WI38 (cell line): ENCODE data around the gene ATG7.

Experiments
- H3K4me3 ChIP-seq: 2 replicates; pipeline ENCODE4 v1.5.1; 2011; ENCODE audit warnings: low read depth, mild to moderate bottlenecking, control low read depth, low read length
- TF ChIP-seq, protein P1 (sequence below): IDR thresholded peaks from 2 replicates; pipeline ENCODE4 v1.5.1; 2012; ENCODE audit warnings: low read depth, mild to moderate bottlenecking, control low read depth, low read length

The ATG7 gene

DNA sequence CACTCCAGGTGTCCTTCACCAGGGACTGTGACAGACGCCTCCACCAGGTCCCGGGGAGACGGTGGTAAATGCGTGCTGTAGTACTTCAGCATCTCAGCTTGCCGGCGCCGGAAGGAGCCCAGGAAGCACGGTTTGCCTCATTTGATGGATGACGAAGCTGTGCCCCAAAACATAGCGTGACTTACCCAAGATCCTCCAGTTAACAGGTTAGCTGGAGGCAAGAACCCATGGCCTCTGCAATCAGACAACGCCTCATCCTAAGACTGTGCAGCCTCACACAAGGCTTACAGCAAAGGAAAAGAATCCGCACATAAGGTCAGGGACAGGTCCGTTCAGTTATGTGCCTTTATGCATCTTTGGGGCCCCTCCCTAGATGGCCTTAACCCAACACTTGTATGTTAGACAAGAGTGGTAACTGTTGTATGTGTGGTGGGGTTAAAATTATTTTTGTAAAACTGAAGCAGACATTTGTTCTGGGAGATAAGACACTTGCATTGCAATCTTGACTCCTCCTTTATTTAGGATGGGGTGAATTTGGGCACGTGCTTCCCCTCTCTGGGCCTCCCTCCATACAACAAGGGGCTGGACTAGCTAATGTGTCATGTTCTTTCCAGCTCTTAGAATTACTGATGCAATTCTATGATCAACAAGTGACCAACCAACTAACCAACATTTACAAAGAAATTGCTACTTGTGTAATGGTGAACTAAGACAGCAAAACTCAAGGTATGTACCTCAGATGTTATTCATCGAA, 332.1 kb downstream of the ATG7 start:
- no peak overlapping the region; the same call in 1 of the 2 replicates for H3K4me3 ChIP-seq
- TF ChIP-seq, protein P1, sequence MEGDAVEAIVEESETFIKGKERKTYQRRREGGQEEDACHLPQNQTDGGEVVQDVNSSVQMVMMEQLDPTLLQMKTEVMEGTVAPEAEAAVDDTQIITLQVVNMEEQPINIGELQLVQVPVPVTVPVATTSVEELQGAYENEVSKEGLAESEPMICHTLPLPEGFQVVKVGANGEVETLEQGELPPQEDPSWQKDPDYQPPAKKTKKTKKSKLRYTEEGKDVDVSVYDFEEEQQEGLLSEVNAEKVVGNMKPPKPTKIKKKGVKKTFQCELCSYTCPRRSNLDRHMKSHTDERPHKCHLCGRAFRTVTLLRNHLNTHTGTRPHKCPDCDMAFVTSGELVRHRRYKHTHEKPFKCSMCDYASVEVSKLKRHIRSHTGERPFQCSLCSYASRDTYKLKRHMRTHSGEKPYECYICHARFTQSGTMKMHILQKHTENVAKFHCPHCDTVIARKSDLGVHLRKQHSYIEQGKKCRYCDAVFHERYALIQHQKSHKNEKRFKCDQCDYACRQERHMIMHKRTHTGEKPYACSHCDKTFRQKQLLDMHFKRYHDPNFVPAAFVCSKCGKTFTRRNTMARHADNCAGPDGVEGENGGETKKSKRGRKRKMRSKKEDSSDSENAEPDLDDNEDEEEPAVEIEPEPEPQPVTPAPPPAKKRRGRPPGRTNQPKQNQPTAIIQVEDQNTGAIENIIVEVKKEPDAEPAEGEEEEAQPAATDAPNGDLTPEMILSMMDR = no peak

DNA sequence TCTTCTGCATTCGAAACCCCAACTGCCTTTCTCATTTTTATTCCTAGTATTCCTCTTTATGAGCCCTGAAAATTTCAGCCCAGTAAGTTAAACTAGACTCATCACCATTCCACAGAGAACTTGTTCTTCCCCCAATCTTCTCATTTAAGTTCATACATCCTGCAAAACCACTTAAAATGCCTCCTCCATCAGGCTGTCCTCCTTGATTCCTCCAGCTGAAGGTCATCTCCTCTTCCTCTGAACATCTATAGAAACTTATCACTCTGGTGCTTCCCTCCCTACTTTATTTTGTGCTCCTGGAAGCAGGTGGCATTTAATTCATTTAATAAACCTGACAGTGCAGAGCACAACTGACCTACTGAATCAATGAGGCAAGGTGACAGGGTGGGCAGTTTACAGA, 333.2 kb downstream of the ATG7 start:
- TF ChIP-seq, protein P1 = no peak
- H3K4me3 ChIP-seq = no peak overlapping the region

DNA sequence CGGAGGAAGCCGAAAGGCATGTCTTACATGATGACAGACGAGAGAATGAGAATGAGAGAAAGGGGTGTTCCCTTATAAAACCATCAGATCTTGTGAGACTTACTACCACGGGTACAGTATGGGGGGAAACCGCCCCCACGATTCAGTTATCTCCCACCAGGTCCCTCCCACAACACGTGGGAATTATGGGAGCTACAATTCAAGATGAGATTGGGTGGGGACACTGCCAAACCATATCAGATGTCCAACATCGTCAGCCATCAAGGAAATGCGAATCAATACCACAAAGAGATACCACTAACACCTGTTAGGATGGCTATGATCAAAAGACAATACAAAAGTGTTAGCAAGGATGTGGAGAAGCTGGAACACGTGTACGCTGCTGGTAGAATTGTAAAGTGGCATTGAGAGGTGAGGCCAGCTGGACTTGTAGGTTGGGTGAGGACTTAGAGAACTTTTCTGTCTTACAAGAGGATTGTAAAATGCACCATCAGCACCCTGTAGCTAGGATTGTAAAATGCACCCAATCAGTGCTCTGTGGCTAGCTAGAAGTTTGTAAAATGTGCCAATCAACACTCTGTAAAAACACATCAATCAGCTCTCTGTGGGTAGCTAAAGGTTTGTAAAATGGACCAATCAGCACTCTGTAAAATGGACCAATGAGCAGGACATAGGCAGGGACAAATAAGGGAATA, 334.0 kb downstream of the ATG7 start:
- TF ChIP-seq, protein P1 = no peak
- no peak overlapping the region for H3K4me3 ChIP-seq

DNA sequence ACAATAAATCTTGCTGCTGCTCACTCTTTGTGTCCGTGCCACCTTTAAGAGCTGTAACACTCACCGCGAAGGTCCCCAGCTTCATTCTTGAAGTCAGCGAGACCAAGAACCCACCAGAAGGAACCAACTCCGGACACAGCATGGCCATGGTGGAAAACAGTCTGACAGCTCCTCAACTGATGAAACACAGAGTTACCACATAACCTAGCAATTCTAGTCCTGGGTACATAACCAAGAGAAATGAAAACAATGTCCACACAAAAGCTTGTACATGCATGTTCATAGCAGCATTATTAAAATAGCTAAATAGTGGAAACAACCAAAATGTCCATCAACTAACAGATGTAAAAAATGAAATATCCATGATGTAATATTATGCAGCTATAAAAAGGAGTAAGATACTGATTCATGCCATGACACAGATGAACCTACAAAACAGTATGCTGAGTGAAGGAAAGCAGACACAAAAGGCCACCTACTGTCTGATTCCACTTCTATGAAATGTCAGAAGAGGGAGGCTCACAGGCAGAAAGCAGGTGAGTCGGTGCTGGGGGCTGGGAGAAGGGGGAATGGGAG, 334.8 kb downstream of the ATG7 start:
- TF ChIP-seq, protein P1 = no peak
- no peak overlapping the region for H3K4me3 ChIP-seq
